Measurements from ENCODE around the gene U2AF2. TPM values are rescaled to one million over a fixed set of nuclear protein-coding genes. Genes with fewer than 3 reads are reported as not detected.
A peak's percentile ranks its signal among the peaks of the same experiment; 100 is the strongest.

The U2AF2 gene
- 217 and 321 TPM in 2 replicates for polyA plus RNA-seq (2012; rRNA removed)
- polyA plus RNA-seq (2012; cell fraction: cytosol; rRNA removed) = 124 and 156 TPM in 2 replicates
- 370 and 570 TPM in 2 replicates for polyA plus RNA-seq (2012; cell fraction: nucleus; rRNA removed)

- WGBS (ENCODE audit: low lambda C conversion rate) = under 1% methylated on average over 51 of the region's 95 CpGs
- no peaks in the 10 kb centered on the region for H3K27me3 ChIP-seq (ENCODE audit: insufficient read depth)
- peaks cover 5% of the 10 kb centered on the region for H3F3A ChIP-seq (replicated peaks; ENCODE audit: insufficient read depth)
- H3K27ac ChIP-seq (ENCODE audit: low read depth in 2 of 2, low read length in 1 of 2) = peak within 1 kb of the TSS; percentile 99 to 100
- peak within 1 kb of the TSS; percentile 99 for H3K9ac ChIP-seq
- H2AFZ ChIP-seq (ENCODE audit: low read depth) = peak within 1 kb of the TSS; percentile 83
- ChIA-PET POLR2A (interaction anchor here (0.5 to 1.5 kb wide), 8 partner anchors 12 to 316 kb away, joined by 3 to 5 read pairs (median 4); partner anchors contain the start of genes KMT5C, ZNF524, ZNF581 and ZNF628), CTCF (interaction anchor here (0.6 to 3.9 kb wide), 15 partner anchors 10 to 271 kb away, joined by 3 to 36 read pairs (median 4); partner anchors contain the start of genes TMEM238, ZNF579 and ZNF581)
- peaks cover 20 to 34% of the 10 kb centered on the region in 2 experiments for H3K36me3 ChIP-seq (replicated peaks in 1 of 2; ENCODE audit: control insufficient read depth in 1 of 2, insufficient read depth in 2 of 2, low read length in 1 of 2)
- peaks cover 51% of the 10 kb centered on the region for H3K79me2 ChIP-seq (ENCODE audit: insufficient read depth)
- no peaks in the 10 kb centered on the region for H3K9me3 ChIP-seq
- peaks cover 14 to 27% of the 10 kb centered on the region in 2 experiments; a peak in 3 of 4 replicates for H3K4me1 ChIP-seq (ENCODE audit: control insufficient read depth in 1 of 2, insufficient read depth in 2 of 2, low read depth in 1 of 2, low read length in 1 of 2)
- peaks cover 47% of the 10 kb centered on the region for H4K20me1 ChIP-seq (ENCODE audit: insufficient read depth)
- peak; percentile 97 for DNase-seq
- peak within 1 kb of the TSS; percentile 99 for H3K4me2 ChIP-seq
- no peaks in the 10 kb centered on the region for H3K9me2 ChIP-seq
- H3K4me3 ChIP-seq (ENCODE audit: low read depth in 2 of 2, low read length in 1 of 2) = peak within 1 kb of the TSS; percentile 92 to 96
- no peak for TF ChIP-seq RAD21 (IDR thresholded peaks at IDR 0.05; ENCODE audit: low read length)
- TF ChIP-seq, protein P1, sequence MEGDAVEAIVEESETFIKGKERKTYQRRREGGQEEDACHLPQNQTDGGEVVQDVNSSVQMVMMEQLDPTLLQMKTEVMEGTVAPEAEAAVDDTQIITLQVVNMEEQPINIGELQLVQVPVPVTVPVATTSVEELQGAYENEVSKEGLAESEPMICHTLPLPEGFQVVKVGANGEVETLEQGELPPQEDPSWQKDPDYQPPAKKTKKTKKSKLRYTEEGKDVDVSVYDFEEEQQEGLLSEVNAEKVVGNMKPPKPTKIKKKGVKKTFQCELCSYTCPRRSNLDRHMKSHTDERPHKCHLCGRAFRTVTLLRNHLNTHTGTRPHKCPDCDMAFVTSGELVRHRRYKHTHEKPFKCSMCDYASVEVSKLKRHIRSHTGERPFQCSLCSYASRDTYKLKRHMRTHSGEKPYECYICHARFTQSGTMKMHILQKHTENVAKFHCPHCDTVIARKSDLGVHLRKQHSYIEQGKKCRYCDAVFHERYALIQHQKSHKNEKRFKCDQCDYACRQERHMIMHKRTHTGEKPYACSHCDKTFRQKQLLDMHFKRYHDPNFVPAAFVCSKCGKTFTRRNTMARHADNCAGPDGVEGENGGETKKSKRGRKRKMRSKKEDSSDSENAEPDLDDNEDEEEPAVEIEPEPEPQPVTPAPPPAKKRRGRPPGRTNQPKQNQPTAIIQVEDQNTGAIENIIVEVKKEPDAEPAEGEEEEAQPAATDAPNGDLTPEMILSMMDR (IDR thresholded peaks at IDR 0.05) = no peak
- no peak for TF ChIP-seq EZH2phosphoT487 (IDR thresholded peaks at IDR 0.05; ENCODE audit: borderline replicate concordance, low read depth)
- peak; percentile 85 for TF ChIP-seq ELF1 (IDR thresholded peaks at IDR 0.05)
- TF ChIP-seq CHD2 (IDR thresholded peaks at IDR 0.05; ENCODE audit: low read length, partially characterized antibody) = no peak
- 0 out of 2 replicates have a peak, but pooled peaks have one; percentile 37 for TF ChIP-seq SIN3A (IDR thresholded peaks at IDR 0.05; ENCODE audit: borderline replicate concordance, low read depth, low read length)
- TF ChIP-seq, protein P2, sequence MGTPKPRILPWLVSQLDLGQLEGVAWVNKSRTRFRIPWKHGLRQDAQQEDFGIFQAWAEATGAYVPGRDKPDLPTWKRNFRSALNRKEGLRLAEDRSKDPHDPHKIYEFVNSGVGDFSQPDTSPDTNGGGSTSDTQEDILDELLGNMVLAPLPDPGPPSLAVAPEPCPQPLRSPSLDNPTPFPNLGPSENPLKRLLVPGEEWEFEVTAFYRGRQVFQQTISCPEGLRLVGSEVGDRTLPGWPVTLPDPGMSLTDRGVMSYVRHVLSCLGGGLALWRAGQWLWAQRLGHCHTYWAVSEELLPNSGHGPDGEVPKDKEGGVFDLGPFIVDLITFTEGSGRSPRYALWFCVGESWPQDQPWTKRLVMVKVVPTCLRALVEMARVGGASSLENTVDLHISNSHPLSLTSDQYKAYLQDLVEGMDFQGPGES (IDR thresholded peaks at IDR 0.05; ENCODE audit: low read depth, low read length) = no peak
- TF ChIP-seq NRF1 (IDR thresholded peaks at IDR 0.05; ENCODE audit: low read depth, low read length) = peak; percentile 82
- no peak; the same call in 1 of the 2 replicates for TF ChIP-seq PBX3 (IDR thresholded peaks at IDR 0.05)
- TF ChIP-seq FOXM1 (IDR thresholded peaks at IDR 0.05; ENCODE audit: low read depth) = no peak
- TF ChIP-seq USF2 (IDR thresholded peaks at IDR 0.05; ENCODE audit: borderline replicate concordance, low read depth, low read length) = peak; percentile 49
- TF ChIP-seq SMC3 (IDR thresholded peaks at IDR 0.05; ENCODE audit: low read depth, low read length) = no peak
- peak; percentile 97 for TF ChIP-seq MXI1 (IDR thresholded peaks at IDR 0.05; ENCODE audit: low read depth, low read length)
- TF ChIP-seq GABPA (IDR thresholded peaks at IDR 0.05; ENCODE audit: low read depth) = peak; percentile 82
- peak; percentile 85 for TF ChIP-seq USF1 (IDR thresholded peaks at IDR 0.05; ENCODE audit: borderline replicate concordance, low read depth)
- TF ChIP-seq TAF1 (IDR thresholded peaks at IDR 0.05; ENCODE audit: borderline replicate concordance, low read depth, low read length) = peak; percentile 76; the same call in 1 of the 2 replicates
- TF ChIP-seq GATA2 (CRISPR knock-in tag; IDR thresholded peaks at IDR 0.05) = no peak
- no peak; the same call in none of the 2 replicates for TF ChIP-seq POLR2AphosphoS5 (IDR thresholded peaks at IDR 0.05; ENCODE audit: low read depth, low read length)
- peak; percentile 91 for TF ChIP-seq YY1 (IDR thresholded peaks at IDR 0.05; ENCODE audit: low read depth)
- no peak for TF ChIP-seq MEF2A (IDR thresholded peaks at IDR 0.05; ENCODE audit: borderline replicate concordance, low read depth)
- no peak for TF ChIP-seq REST (IDR thresholded peaks at IDR 0.05; ENCODE audit: low read depth, low read length)
These were observed at the start of gene U2AF2 for GRCh38 chr19:55654868-55655647. Gene U2AF2, plus strand, starts transcription at chr19:55655035. Its CDS starts 70 bp downstream, at chr19:55655105.
